Activated CD4-positive, alpha-beta T cell treated with anti-CD3 and anti-CD28 coated beads, Interleukin-10, Interleukin-2, amounts not matched to agents 100 ng/mL and 50 ng/mL, durations not matched to agents 16 hours and 8 hours (primary cell): ENCODE results near the gene SCFD2.
"Not testable (repeated sequence)": the region's sequence is repeated elsewhere in the genome, so short reads cannot be mapped to it uniquely, and the experiment has no call there.

Experiments
- DNase-seq: peaks from one replicate; pipeline ENCODE4 v3.0.0-alpha.2; 2020

SCFD2 gene

DNA sequence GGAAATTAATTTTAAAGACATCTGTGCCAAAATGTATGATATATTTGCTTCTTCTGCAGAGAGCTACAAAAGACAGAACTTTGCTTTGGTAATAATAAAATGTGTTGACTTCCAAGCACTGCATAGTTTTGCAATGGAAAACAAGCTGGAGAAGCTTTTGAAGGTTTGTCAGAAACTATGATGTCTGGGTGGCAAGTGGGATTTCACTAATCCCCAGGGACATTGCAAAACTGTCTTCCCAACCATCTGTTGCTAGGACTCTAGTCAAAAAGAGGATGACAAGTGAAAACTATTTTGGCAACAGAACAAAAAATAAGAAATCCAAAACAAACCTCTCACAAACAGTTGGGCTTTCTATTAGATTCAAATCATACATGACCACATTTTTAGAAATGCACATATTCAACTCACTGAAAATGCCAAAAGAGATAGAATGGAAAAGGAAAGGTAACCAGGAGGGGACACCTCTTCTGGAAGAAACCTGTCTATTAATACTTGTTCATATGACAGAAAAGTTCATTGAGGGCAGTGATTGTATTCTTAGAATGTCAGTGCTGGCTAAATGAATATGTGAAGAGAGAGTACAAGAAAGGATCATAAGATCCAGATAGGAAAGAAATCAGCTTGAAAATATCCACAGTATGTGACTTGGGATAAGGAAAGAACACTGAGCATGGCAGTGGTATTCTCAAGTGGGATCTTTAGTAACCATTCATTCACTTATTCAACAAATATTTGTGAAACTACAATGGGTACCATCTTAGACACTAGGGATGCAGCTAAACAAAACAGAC lies 275.7 kb downstream of the SCFD2 start:
- DNase-seq = no peak

DNA sequence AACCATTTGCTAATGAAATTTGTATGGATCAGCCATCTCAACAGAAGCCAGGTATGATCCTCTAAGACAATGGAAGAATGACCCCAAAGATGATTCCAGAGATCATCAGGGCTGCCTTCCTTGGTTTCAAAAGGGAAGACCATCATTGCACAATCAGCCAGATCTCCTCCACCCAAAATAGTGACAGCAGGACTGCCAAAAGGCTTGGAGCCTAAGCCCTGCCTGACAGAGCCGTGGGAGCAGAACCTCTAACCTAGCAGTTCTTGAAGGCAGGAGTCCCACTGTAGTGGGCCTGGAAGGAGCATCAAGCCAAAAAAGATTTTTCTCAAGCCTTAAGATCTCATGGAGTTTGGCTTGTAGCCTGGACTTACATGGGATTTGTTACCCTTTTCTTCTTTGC lies 277.7 kb downstream of the SCFD2 start:
- DNase-seq = no peak

DNA sequence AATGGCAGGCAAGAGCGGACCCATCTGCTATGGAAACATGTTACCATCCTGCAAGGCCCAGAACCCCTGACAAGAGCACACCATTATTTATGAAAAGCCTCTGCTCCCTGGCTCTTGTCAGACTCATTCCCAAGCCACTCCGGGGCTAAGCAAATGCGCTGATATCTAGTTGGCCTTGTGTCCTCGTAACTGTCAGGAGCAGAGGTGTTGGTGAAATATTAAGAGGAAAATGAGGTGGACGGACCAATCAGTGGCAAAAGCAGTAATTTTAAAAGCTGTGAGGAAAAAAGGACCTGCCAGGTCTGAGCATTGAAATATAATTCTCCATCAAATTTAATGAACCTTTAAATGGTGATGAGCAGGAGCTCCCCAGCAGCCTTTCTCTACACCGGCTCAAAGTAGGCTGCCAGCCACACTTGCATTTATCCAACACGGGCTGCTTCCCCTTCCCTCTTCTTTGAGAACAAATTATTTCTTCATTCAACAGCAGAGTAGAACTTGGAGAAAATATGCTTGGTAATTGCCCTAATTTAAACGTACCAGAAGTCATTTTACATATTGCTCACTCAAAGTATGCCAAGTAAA lies 289.4 kb downstream of the SCFD2 start:
- no peak for DNase-seq

DNA sequence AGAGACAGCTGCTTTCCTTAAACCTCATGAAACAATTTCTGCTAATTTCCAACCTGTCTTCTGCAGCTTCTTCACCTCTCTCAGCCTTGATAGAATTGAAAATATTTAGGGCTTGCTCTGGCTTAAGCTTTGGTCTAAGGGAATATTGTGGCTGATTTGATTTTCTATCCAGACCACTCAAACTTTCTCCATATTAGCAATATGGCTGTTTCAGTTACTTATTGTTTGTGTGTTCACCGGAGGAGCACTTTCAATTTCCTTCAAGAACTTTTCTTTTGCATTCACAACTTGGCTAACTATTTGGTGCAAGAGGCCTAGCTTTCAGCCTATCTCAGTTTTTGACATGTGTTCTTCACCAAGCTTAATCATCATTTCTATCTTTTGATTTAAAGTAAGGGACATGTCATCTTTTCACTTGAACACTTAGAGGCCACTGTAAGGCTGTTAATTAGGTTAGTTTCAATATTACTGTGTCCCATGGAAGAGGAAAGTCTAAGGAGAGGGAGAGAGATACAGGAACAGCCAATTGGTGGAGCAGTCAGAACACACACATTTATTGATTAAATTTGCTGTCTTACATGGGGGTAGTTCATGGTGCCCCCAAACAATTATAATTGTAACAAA lies 290.6 kb downstream of the SCFD2 start:
- peak; percentile 37 for DNase-seq

DNA sequence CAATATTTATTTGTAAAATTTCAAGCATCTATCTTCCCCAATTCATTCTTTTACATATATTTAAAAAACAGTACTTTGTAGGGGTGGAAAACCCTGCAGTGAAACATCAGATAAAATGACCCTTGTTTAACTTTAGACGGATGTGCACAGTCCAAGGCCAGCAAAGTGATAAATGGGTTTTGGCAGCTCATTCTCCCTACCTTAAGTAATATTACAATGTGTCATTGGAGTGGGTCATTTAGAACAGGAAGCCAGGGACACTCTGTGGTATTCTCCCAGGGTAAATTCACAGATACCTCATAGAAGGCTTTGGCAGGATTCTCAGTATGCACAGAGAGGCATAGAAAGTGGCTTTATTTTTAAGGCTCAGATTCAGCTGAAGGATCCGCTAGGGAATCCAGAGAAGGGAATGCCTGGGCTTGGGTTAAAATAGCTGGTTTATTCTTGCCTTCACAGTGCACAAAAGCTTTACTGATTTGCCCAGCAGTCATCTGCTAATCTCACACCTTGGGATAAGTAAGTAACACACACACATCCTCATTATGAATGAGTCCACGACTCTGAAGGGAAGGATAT lies 297.0 kb downstream of the SCFD2 start:
- no peak for DNase-seq

DNA sequence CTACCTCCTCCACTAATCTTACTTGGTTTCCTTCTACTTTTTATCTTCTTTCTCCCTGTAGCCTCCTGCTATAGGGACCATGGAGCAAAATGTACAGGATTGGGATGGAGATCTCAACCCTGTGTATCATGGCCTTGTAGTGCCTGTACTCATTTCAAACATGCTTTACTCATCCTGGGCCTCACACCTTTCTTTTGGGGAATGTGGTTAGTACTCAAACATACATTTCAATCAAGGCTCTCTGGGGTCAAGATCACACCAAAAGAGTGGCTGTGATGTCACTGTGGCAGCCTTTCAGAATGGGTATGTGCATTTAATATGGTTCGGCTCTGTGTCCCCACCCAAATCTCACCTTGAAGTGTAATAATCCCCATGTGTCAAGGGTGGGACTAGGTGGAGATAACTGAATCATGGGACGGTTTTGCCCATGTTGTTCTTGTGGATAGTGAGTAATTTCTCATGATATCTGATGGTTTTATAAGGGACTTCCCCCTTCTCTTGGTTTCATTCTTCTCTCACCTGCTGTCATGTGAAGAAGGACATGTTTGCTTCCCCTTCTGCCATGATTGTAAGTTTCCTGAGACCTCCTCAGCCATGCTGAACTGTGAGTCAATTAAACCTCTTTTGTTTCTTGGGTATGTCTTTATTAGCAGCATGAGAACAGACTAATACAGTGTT lies 298.6 kb downstream of the SCFD2 start:
- peak; percentile 21 for DNase-seq

DNA sequence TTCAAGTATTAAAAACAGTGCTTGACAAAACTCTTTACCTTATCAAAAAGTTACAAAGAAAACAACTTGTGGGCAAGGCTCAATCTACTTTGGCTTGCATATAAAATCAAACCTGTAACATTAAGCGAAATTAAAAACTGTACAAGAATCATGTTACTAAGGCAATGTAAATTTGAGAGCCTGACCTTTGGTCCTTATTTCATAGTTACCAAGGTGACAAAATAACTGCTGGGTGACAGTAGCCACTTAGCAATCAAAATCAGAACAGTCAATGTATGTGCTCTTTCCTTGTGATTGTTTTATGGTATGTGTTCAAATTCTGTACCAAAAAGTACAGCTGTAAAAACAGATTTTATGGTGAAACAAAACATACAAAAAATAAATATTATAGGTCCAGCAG lies 299.7 kb downstream of the SCFD2 start:
- DNase-seq = no peak

DNA sequence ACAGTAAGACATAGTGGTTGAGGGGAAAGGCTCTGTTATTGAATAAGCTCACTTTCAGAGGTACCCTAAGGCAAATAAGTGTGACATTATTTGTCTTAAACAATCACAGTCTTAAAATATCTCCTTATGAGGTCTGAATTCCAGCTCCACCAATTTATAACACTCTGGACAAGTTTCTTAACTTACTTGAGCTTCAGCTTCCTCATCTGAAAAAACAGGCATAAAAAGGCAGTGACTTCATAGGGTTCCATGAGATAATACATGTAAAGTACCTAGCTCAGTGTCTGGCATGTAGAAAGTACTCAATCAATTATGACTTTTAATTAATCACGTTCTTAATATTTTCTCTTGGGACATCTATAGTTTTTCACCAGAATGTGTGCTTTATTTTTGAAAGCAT lies 301.3 kb downstream of the SCFD2 start:
- DNase-seq = no peak

DNA sequence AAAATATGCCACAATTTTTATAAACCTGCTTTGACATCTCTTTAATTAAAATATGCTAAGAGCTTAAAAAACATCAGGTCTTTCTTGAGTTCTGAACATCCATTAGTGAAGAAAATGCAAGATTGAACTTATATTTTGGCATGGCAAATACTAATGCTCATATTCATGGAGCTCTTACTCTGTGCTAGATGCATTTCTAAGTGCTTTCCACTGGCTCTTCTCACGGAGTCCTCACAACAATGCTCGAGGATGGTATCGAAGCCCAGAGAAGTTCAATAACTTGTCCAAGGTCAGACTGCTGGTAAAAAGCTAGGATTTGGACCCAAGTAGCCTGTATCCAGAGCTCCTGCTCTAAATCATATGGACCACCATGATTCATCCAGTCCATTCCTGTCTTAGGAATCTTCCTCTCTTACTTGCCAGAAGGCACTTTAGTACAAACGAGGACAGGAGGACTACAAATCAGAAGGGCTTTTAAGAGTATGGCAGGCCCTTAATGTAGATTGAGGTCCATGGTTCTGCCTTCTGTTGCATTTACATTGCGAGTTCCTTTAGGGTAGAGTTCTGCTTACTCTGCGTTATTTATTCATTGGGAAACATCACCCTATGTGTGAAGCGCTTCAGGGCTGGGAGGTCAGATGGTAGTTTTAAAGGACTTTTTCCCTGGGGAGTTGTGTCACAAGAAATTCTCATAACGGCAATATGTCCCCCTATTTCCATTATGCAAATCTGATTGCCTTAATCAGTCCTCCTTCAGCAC lies 304.6 kb downstream of the SCFD2 start:
- no peak for DNase-seq

DNA sequence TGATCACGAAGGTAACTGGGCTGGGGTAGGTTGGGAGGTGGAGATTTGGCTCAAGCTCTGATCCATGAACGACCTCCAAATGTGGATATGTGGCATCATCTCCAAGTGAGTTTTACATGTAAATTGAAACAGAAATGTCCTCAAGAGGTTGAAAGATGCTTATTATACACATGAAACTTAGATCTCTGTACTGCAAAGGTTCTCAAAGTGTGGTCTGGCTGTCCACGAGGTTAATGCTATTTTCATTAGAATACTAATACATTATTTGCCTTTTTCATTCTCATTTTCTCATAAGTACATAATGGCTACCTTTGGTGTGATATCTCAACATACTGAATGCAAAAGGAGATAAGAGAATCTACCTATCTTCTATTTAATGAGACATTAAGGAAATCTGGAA lies 305.6 kb downstream of the SCFD2 start:
- DNase-seq = no peak

DNA sequence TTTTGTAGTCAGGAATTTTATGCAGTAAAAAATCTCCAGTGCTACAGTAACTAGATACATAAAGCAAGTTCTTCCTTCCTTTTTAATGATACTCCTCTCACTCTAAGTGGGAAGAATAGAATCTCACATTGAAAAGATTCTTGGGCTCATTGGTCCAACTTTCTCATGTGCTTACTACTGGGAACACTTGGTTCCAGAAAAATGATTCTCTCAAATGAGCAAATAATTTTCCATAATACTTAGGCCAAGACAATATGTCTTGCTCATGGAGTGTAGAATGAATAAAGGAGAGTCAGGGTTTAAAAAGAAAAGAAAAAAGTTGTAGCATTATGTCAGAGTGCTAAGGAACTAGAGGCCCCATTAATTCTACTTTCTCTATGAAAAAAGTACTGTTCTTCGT lies 306.0 kb downstream of the SCFD2 start:
- DNase-seq = no peak

DNA sequence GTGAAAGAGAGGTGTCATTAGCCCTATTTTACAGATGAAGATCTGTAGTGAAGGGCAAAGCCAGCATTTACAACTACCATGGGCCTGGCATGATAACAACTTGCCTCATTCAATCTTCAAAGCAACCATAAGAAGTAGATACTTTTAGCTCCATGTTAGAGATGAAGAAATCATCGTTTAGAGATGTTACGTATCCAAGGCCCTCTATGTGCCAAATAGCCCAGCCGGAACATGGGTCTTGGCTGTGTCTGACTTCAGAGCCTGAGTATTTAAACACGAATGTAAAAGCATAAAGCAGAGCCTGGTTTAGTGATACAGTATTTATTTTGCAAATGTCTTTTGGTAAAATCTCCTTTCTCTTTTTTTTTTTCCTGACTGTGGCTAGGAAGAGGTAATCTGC lies 306.6 kb downstream of the SCFD2 start:
- no peak for DNase-seq

DNA sequence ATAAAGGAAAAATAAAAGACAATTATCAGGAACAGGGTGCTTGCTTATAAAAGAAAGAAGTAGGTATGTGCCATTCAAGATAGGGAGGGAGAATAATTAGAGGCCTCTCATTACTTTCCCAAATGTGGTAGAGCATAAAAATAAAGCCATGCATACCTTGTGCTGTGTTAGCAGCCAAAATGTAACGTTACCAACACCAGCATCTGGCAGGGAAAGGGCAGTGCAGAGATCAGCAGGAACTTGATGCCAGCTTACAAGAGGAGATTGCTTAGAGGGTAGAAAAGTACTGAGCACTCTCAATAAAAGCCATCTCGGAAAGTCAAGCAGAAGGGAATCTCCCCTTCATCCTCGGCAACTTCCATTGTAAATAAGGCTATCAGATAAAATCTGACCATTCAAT lies 308.2 kb downstream of the SCFD2 start:
- no peak for DNase-seq

DNA sequence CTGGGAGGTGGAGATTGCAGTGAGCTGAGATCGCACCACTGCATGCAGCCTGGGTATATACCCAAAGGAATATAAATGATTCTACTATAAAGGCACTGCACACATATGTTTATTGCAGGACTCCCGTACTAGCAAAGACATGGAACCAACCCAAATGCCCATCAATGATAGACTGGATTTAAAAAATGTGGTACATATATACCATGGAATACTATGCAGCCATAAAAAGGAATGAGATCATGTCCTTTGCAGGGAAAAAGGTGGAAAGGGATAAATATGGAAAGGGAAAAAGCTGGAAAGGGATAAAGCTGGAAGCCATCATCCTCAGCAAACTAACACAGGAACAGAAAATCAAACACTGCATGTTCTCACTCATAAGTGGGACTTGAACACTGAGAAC lies 308.8 kb downstream of the SCFD2 start:
- not testable (repeated sequence) for DNase-seq

DNA sequence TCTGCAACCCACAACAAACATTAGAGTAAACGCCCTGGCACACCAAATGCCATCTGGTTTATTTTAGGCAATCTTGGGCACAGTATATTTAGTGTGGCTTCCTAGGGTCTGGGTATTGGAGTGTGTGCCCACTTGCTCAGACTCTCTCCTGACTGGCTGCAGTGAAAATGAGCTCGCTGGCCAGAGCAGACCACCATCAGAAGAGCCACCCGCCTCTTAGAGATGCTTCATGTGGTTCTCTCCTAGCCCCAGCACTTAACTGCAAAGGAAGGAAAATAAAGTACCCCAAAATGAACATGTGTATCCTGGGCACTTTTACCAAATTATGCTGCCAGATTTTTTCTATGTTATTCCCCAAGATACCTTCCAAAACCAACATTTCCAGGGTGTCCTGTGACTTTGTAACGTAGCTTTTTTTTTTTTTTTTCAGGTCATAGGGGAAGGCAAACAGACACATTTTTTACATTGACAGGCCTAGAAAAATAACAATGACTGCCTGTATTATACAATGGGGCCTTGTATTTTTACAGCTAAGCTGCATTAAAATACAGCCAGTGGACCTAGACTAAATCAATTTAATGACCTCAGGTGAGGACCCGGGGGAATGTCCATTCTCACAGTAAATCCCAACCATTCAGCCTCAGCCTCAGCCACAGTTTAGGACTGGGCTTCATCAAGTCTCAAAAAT lies 310.0 kb downstream of the SCFD2 start:
- no peak for DNase-seq

DNA sequence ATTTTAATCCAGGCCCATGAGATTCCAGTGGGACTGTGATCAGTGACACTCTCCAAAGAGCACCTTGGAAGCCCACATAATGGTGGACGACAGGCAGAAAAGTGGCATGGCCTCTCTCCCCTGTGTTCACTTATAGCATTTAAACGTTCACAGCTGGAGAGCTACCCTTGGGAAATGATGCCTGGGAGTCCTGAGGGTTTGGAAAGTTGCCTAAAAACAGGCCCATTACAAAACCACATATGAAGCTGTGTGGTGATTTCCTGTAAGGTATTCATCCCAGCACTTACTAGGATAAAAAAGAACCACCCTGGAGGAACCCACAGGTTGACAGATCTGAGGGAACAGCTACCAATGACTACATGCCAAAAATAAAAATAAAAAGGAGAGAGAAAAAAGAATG lies 310.6 kb downstream of the SCFD2 start:
- no peak for DNase-seq

DNA sequence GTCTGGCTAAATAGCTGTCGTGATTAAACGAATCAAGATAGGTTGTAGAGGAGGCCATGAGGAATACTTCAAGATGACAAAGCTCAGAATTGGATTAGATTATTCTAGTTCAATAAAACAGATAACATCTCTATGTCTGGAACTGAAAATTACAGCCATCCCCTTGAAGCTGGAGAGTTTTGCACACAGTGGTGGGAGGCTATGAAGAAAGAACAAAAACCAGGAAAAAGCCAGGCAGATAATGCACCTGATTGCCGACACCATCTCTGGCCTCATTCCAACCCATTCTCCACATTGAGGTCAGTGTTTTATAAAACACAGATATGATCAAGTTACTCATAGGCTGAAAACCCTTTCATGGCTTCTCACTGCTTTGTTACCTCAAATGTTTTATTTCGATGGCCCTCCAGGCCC lies 315.5 kb downstream of the SCFD2 start:
- no peak for DNase-seq

DNA sequence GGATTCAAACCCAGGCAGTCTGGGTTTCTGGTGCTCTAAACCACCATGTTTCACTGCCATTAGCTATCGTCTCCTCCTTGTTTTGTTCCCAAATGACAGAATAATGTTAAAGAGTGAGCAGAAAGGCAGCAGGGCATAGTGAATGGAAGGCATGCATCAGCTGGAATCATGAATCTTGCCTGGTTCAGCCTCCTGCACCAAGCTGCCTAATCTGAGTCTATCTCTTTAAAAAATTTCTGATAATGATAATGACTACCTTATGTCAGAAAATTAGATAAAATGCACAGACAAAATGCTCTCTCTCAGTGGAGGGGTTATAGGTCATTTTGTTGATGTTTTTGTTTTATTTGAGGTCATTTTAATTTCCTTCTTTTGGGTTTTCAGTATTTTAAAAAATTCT lies 316.3 kb downstream of the SCFD2 start:
- no peak for DNase-seq

DNA sequence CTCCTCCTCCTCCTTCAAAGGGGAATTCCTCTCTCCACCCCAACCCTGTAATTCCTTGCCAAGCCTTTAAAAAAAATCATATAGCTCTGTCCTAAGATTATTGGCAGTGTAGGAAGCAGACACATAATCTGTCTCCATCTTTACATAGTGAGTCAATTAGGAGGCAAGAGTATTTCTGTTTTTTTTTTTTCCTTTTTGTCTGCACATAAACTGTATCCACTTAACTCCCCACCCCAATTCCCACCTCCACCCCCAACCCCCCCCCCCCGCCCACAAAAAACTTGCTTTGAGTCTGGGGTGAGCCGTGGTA lies 321.3 kb downstream of the SCFD2 start:
- DNase-seq = no peak

DNA sequence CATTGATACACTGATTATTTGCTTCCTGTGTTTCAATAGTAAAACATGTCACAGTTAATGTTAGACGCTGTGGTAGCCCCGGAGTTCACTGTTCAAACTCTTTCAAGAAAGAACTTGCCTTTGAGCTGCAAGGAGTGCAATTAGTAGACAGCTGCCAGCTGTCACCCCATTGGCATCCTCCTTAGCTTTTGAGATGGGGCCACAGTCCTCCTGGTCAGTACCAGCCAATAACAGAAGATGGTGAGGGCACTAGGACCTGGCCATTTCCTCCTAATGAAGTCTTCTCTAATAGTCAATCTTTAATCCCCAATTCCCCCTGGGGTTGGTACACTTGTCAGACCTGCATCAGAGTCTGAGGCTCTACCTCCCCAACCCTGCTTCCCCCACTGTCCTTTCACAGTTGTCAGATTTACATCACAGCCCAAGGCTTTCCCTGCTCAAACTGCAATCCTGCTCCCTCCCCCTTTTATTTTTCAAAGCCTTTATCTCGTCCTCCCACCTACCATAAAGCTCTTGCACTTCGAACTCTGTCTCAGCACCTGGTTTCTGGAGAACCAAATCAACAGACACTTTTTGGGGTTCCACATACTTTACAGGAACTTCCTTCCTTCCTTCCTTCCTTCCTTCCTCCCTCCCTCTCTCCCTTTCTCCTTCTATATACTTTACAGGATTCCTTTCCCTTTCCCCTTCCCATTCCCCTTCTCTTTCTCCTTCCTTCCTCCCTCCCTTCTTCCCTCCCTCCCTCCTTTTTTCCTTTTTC lies 321.8 kb downstream of the SCFD2 start:
- DNase-seq = no peak

DNA sequence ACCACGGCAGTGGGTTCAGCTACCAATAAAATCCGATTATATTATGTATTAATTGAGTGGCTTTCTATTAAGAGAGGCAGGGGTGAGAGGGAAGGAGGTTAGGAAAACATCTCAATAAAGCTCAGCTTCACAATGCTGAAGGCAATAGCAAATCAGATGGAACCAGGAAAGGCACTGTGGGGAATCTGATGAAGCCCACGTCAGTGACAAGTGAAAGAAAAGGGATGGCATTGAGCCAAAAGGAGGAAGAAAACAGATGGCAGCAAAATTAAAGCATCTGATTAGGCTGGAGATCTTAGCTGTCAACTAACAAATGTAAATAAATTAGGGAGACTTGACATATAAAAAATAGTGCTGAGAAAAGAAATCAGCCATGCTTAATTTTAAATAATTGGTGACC lies 322.8 kb downstream of the SCFD2 start:
- no peak for DNase-seq

DNA sequence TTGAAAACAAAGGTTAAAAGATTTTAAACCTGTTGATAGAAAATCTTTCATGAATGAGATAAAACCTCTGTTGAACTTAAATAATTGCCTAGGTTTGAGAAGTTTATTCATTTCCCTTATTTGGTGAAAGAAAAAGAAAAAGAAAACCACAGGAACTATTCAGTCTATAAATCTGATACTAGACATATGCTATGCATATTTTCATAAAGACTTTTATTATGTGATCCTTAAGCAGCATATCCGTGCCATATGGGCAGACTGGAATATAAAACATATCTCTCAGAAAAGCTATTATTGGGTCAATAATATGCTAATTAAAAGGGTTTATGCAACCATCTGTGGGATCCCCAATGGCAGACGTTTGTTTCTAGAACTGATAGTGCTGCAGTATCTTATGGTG lies 325.0 kb downstream of the SCFD2 start:
- DNase-seq = no peak
